UCSD-AML1 (cell line): ENCODE results near the gene PDE6D.

Experiments
- DNase-seq: peaks from one replicate; lab custom pipeline; 2025; ENCODE audit not compliant: unreplicated experiment; lab: John Stamatoyannopoulos, UW

The PDE6D gene

DNA sequence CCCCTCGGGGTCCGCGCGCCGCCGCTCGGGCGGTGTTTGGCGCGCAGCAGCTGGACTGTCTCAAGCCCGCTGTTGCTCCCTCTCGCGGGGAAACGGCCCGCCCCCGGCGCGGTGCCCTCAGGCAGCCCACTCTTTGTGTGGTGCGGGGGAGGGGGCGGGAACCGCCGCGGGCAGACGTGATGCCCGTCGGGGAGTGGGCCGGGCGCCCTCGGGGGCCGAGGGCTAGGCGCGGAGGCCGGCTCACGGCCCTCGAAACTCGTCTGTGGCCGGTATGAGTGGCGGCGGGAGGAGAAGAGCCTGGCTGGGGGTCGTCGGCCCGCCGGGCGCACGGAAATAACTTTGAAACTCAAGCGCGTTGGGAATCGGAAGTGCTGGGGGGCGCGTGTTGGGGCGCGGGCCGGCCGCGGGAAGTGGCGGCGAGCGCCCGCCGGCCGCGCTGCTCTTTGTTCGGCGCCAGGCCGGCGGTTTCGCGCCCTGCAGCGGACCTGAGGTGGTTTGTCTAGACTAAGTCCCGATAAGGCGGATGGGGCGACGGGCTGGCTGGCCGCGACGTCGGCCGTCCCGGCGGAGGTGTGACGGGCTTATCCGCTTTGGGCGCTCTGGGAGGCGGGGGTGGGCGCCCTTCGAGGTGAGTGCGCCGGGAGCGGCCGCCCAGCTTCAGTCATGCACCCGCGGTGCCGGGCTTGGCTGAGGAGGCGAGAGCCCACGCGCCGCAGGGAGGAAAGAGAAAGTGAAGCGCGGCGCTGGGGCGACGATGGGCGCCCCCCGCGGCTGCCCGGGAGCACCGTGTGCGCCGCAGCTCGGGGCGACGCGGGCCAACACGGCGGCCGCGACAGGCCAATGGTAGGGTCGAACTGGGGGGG, 72.1 kb downstream of the PDE6D start:
- peak; percentile 54 for DNase-seq

GRCh38 chr2:231707927-231708772, 72.9 kb downstream of the PDE6D start, which contains the start of gene PTMA:
Gene PTMA, plus strand, starts transcription at chr2:231708525. Its CDS starts 182 bp downstream, at chr2:231708707.
- peak; percentile 100 for DNase-seq

DNA sequence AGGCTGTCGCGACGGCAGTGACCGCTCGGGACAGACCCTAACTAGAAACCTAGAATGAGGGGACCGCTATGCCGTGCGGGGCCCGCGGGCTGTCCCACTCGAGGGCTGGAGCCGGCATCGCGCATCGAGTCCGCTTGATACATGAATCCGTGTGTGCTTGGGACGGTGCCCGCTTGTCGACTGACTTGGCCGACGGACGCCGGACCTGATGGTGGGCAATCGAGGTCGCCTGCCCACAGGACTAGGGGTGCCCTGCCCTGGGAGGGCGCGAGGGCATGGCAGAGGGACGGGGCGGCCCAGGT, 73.5 kb downstream of the PDE6D start:
- no peak for DNase-seq

GRCh38 chr2:231706731-231707624, 74.1 kb downstream of the PDE6D start:
- DNase-seq: peak; percentile 96

- no peak for DNase-seq
Measured at GRCh38 chr2:231704017-231704416, 77.1 kb downstream of the PDE6D start.

GRCh38 chr2:231701456-231702373, 79.4 kb downstream of the PDE6D start:
- no peak for DNase-seq

DNA sequence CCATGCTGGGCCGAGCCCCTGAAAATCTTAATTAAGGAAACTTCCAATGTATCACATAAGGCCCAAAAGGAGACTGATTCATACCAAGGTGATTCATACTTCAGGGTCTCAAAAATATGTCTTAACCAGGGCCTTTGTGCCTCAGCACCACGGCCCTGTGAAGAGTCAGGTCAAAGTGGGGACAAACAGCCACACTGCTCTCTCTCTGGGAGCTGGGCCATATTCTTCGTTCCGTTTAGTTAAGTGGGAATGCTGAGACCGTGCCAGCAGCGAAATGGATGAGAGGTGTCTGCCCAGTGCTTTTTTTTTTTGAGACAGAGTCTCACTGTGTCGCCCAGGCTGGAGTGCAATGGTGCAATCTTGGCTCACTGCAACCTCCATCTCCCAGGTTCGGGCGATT, 82.1 kb downstream of the PDE6D start:
- DNase-seq: no peak

GRCh38 chr2:231696004-231696367, 85.1 kb downstream of the PDE6D start:
- DNase-seq: no peak

- no peak for DNase-seq
Measured at GRCh38 chr2:231693956-231694355, 87.1 kb downstream of the PDE6D start.

DNA sequence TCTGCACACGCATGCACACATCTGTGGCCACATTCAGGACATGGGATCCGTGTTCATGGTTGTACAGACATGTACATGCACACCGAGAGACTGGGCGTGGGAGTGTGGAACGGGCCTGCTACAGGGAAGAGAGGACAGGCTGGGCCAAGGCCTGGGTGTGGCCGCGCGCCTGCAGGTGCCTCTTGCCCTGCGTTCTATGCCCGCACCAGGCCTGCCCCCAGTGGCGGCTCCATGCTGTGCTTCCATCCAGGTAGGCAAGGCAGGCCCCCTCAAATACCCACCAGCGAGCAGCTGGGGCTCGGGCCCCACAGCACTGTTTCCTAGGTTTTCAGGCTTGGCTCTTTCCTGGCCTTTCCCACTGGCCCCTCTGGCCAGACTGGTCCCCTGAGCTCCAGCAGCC, 88.2 kb downstream of the PDE6D start:
- DNase-seq: no peak

GRCh38 chr2:231691251-231691772, 89.8 kb downstream of the PDE6D start:
- DNase-seq: no peak

GRCh38 chr2:231689124-231689893, 91.8 kb downstream of the PDE6D start:
- no peak for DNase-seq

DNA sequence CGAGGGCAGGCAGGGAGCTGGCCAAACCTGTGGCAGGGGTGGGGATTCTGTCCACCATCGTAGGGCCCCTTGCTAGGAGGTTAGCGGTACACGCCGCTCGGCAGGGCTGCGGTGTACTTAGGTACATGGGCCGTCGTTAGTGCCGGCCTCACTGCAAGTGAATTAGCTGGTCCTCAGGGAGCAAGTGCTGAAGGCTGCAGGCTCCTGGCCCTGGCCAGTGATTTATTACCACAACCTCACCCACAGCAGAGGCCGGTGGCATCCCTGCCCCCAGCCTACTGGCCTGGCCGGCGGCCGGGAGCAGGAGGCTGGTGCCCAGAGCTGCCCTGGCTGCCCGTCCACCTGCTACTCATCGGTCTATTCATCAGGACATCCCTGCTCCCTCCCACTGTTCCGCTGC, 92.4 kb downstream of the PDE6D start:
- DNase-seq: no peak

GRCh38 chr2:231687961-231688360, 93.1 kb downstream of the PDE6D start:
- DNase-seq: no peak

GRCh38 chr2:231687133-231687852, 93.8 kb downstream of the PDE6D start:
- peak; percentile 88 for DNase-seq

DNA sequence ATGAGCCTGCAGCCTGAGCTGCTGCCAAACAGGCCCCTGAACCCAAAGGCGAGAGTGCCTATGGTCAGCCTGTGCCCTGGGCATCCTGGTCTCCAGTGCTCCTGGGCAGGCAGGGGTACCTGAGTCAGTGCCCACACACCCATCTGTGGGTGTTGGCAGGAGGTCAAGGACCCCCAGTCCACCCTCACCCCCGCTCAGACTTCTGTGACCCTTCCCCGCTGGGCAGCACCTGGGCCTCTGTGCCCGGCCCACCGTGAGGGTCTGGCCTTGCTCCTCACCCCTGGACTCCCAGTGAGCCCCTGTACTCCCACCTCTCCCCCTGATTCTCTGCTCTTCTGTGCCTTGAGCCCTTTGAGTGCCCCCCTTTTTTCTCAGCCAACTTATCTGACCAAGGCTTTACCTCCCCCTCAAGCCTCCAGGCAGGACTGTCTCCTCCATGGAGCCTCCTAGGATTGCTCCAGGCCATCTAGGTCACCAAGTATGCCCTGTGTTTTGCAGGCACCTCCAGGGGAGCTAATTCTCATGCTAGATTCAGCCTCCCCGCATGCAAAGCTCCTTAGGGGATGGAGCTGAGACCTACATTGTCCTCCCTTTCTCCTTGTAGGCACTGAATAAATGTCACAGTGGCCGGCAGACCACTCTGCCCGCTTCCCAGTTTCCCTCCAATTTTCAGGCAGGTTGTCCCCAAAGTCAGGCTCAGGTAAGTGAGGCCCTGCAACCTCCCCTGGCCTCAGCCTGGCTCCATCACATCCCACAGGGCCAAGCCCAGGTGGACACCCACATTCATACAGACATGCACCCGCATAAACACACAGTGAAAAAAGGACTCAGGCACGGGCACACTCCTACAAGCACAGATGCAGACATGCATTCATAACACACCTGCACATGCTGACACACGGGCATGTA, 94.6 kb downstream of the PDE6D start:
- no peak for DNase-seq

DNA sequence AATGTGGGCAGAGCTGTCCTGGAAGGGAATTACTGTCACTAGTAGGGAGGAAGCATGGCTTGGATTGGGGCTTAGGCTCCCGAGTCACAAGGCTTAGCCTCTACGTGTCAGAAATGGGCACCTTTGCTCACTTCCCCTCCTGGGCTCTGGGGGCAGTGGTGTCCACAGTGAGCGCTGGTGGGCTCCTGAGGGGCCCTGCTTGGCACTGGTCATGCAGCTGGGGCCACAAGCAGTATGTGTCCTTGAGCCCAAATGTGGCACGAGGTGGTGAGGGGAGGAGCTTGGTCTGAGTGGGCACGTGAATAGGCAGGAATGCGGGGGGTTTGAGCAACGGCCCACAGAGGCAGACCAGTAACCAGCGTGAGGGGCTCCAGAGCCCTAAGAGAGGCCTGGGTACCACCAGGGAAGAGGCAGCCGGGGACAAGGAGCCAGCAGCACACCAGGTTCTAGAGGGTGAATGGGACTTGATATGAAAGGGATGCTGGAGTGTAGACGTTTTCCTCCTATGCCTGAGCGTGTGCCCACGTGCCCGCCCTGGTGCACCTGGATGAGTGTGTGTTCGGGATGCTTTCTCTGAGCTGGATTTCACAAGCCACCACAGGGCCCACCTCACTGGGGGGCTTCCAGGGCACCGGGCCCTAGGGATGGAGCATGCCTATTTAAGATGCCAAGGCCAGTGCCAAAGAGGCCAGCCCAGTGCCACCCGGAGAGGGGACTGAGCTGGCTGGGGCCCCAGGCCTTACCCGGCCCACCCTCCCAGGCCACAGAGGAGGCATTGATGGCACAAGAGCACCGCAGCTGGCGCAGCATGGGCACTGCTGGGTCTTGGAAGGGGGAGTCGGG, 95.5 kb downstream of the PDE6D start:
- no peak for DNase-seq
